ENCODE data around the gene GRM8.

Gene GRM8

DNA sequence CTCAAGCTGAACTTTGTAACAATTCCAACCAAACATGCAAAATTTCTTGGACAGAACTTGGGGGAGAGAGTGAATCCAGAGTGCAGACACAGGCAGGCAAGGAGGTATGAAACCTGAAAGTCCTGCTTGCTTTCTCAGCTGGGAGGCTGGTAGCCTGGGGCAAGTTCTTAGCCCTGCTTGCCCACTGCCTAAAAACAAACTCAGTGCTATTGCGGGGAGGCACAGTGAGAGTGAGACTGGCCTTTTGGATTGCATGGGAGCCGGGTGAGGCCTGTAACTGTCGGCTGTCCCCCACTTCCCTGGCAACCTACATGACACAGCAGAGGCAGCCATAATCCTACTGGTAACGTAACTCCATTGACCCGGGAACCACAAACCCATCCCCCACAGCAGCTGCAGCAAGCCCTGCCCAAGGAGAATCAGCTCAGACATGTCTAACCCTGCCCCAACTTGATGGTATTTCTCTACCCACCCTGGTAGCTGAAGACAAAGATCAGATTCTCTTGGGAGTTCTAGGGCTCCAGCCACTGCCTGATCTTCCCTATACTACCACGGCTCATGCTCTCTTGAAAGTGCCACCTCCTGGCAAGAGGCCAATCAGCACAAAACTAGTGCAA, 663.6 kb downstream of the GRM8 start:
- Mint-ChIP-seq H3K4me1 (ENCODE audit: low read depth) (no peaks in the 10 kb centered on the region), H3K27ac (no peak overlapping the region), H3K36me3 (ENCODE audit: low read depth) (no peaks in the 10 kb centered on the region), H3K4me3 (no peak overlapping the region), H3K27me3 (no peaks in the 10 kb centered on the region), H3K9me3 (peaks cover 3% of the 10 kb centered on the region)

DNA sequence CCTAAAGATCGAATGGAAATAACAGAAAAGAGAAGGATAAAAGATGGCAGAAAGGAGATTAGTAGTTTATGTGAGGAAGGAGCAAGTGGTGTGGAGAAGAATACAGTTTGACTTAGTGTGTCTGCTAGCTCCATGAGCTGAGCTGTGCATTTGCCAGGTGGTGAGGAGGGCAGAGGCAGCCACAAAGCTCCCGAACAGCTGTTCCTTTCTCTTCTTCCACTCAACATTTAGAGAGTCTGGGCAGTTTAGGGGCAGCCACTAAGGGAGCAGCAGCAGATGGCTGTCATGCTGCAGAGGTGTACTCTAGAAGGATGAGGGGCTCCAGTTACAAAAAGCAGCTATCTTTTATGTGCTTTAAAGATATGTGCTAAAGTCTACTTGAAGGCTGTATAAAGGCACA, 674.4 kb downstream of the GRM8 start:
- H3K27me3 Mint-ChIP-seq, result no peaks in the 10 kb centered on the region
- H3K27ac Mint-ChIP-seq, result no peak overlapping the region
- no peak overlapping the region for H3K4me3 Mint-ChIP-seq
- peaks cover 15% of the 10 kb centered on the region for H3K9me3 Mint-ChIP-seq
- no peaks in the 10 kb centered on the region for H3K4me1 Mint-ChIP-seq (ENCODE audit: low read depth)
- H3K36me3 Mint-ChIP-seq (ENCODE audit: low read depth), result no peaks in the 10 kb centered on the region

DNA sequence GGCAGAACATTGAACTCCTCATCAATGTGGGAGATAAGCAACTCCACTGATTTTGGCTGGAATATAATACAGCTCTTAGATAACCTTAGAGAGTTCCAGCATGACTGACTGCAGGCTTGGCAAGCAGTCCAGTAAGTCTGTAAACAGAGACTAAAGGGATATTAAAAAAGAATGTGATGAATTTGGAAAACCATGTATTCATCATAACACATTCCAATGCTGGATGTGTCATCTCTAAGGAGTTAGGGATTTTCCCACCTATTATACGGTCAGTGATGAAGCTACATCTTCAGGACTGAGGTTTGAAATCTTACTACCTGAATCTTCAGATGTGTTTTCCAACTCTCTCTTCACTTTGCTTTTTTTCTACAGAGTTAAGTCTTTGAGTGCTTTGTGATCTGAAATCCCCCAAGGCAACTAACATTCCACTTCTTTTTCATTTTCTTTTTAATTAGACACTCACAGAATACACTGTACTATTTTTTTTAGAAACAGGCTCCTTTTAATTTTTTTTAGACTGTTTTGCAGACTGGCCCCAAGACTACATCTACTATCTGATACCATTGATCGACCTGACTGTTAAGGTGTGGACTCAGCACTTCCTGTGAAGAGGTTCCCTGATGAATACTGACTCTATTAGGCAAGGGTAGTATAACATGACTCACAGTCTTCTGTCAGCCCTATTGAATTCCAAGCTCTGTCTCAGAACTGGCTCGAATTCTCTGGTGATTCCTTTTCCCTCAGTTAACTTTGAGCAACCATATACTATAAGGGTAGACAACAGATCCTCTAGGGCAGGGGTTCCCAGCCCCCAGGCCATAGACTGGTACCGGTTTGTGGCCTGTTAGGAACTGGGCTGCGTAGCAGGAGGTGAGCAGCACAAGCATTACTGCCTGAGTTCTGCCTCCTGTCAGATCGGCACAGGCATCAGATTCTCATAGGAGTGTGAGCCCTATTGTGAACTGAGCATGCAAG, 678.2 kb downstream of the GRM8 start:
- Mint-ChIP-seq H3K9me3 (peaks cover 10% of the 10 kb centered on the region), H3K4me1 (ENCODE audit: low read depth) (no peaks in the 10 kb centered on the region), H3K27ac (no peak overlapping the region), H3K36me3 (ENCODE audit: low read depth) (no peaks in the 10 kb centered on the region), H3K27me3 (no peaks in the 10 kb centered on the region), H3K4me3 (no peak overlapping the region)

DNA sequence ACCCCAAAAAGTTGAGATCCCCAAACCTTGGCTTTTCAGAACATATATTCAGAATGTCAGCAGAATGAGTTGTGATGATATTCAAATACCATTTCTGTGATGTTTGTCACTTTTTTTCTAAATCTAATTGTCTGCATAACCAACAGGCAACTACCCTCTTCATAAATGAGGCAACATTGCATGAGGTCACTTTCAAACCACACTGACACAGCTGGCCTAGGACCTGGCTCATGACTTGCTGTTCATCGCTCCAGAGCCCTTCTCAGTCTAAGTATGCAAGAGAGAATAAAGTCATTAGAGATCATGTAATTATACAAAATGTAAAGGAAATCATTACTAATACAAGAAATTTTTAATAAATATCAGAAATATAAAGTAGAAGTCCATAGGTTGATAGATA, 681.9 kb downstream of the GRM8 start:
- no peak overlapping the region for H3K4me3 Mint-ChIP-seq
- H3K4me1 Mint-ChIP-seq (ENCODE audit: low read depth), result no peaks in the 10 kb centered on the region
- H3K27me3 Mint-ChIP-seq, result no peaks in the 10 kb centered on the region
- no peaks in the 10 kb centered on the region for H3K36me3 Mint-ChIP-seq (ENCODE audit: low read depth)
- no peaks in the 10 kb centered on the region for H3K9me3 Mint-ChIP-seq
- H3K27ac Mint-ChIP-seq, result no peak overlapping the region

DNA sequence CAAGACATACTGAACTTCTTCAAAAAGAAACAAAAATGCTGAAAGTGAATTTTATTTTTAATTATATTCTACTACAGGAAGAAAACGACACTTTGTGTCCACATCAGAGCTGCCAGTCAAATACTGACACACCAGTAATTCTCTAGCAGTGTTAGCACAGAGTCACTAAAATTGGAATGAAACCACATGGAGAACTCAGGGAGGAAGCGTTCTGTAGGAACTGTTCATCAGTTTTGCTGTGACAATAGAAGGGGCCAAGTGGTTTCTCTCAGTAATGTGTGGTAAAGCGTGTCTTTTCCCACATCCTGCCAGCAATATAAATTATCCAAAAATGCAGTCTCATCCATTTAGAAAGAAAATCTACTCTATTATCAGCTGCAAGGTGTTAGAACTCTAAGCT, 683.3 kb downstream of the GRM8 start:
- Mint-ChIP-seq H3K27me3 (no peaks in the 10 kb centered on the region), H3K9me3 (no peaks in the 10 kb centered on the region), H3K36me3 (ENCODE audit: low read depth) (no peaks in the 10 kb centered on the region), H3K27ac (no peak overlapping the region), H3K4me3 (no peak overlapping the region), H3K4me1 (ENCODE audit: low read depth) (no peaks in the 10 kb centered on the region)

DNA sequence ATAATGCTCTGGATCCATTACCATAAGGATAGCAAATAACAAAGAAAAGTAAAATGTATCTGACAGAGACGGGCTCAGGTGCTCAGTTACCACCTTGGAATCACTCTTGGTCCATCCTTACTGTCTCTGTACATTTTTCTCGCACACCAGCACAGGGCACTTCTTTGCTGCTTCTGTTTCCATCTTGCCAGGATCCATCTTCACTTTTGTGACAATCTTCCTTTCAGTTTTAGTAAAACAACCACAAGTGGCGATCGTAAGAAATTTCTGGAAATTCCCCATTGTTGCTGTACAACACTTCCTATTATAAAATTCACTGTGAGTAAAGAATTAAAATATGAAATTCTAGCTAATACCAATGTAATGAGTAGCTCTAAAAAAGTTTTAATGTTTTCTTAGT, 695.5 kb downstream of the GRM8 start:
- H3K27me3 Mint-ChIP-seq, result no peaks in the 10 kb centered on the region
- H3K36me3 Mint-ChIP-seq (ENCODE audit: low read depth), result no peaks in the 10 kb centered on the region
- no peaks in the 10 kb centered on the region for H3K4me1 Mint-ChIP-seq (ENCODE audit: low read depth)
- H3K27ac Mint-ChIP-seq, result no peak overlapping the region
- H3K4me3 Mint-ChIP-seq, result no peak overlapping the region
- no peaks in the 10 kb centered on the region for H3K9me3 Mint-ChIP-seq

DNA sequence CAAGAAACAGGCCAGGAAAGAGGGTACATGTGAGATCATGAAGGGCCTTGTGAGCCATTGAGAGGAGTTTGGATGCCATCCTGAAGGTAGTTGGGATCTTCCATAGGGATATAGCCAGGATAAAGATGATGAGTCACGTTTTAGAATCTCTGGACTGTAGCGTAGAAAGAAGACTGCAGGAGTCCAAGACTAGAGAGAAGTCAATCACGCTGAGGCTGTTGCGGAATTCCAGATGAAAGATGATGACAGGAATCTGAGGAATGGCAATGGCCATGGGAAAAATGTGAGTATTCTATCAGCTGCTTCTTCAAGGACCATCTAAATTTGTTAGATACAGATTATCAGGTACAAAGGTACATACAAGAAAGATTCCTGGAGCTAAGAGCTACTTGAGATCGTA, 711.3 kb downstream of the GRM8 start:
- Mint-ChIP-seq H3K36me3 (ENCODE audit: low read depth) (no peaks in the 10 kb centered on the region), H3K27me3 (no peaks in the 10 kb centered on the region), H3K27ac (no peak overlapping the region), H3K4me3 (no peak overlapping the region), H3K9me3 (no peaks in the 10 kb centered on the region), H3K4me1 (ENCODE audit: low read depth) (no peaks in the 10 kb centered on the region)

DNA sequence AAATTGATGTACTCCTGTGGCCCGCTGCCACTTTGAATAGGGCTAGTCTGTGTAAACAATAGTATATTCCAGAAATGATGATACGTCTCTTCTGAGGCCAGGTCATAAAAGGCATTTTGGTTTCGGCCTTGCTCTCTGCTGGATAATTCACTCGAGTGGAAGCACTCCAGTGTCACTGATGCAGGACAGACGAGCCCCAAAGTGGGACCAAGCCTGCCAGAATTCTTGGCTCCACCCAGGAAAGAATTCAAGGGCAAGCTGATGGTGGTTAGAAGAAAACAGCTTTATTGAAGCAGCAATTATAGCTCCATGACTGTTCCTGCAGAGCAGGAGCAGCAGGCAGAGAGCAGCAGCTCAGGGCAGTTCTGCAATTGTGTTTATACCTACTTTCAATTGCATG, 717.6 kb downstream of the GRM8 start:
- Mint-ChIP-seq H3K27ac (no peak overlapping the region), H3K27me3 (no peaks in the 10 kb centered on the region), H3K4me3 (no peak overlapping the region), H3K36me3 (ENCODE audit: low read depth) (no peaks in the 10 kb centered on the region), H3K9me3 (peaks cover 3% of the 10 kb centered on the region), H3K4me1 (ENCODE audit: low read depth) (no peaks in the 10 kb centered on the region)

DNA sequence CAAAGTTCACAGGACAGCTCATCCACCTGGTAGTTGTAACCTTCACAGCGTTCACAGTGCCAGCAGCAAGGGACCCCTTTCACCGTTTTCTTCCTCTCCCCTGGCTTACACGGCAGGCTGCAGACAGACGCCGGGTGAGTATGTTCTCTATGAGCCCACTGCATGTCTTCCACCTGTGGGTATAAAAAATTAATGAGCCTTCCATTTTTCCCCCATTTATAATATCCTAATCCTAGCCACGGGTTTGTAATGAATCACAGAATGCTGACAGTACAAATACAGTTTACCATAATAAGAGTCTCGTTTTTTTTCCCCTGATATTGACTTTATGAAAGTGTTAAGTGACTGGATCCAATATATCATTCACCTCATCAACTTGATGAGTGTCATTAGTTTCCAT, 719.0 kb downstream of the GRM8 start:
- no peaks in the 10 kb centered on the region for H3K27me3 Mint-ChIP-seq
- no peaks in the 10 kb centered on the region for H3K36me3 Mint-ChIP-seq (ENCODE audit: low read depth)
- peaks cover 3% of the 10 kb centered on the region for H3K9me3 Mint-ChIP-seq
- no peaks in the 10 kb centered on the region for H3K4me1 Mint-ChIP-seq (ENCODE audit: low read depth)
- H3K4me3 Mint-ChIP-seq, result no peak overlapping the region
- H3K27ac Mint-ChIP-seq, result no peak overlapping the region

DNA sequence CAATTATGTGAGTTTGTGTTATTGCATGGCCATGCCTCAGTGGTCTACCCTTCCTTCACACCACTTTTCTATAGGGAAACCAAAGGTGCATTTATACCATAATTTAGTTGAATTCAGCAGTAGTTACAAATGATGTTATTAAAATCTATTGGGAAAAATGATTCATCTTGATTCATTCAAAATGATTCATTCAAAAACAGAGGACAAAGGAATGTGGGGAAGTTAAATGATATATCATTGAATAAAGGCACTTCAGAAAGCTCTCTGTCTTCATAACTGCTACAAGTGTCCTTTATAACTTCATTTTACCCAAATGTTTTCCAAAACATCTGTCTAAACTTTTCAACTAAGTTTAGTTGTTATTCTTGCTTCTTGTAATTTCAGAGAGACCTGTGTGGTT, 722.9 kb downstream of the GRM8 start:
- no peaks in the 10 kb centered on the region for H3K36me3 Mint-ChIP-seq (ENCODE audit: low read depth)
- no peaks in the 10 kb centered on the region for H3K4me1 Mint-ChIP-seq (ENCODE audit: low read depth)
- H3K27ac Mint-ChIP-seq, result no peak overlapping the region
- no peaks in the 10 kb centered on the region for H3K27me3 Mint-ChIP-seq
- peaks cover 8% of the 10 kb centered on the region for H3K9me3 Mint-ChIP-seq
- H3K4me3 Mint-ChIP-seq, result no peak overlapping the region

DNA sequence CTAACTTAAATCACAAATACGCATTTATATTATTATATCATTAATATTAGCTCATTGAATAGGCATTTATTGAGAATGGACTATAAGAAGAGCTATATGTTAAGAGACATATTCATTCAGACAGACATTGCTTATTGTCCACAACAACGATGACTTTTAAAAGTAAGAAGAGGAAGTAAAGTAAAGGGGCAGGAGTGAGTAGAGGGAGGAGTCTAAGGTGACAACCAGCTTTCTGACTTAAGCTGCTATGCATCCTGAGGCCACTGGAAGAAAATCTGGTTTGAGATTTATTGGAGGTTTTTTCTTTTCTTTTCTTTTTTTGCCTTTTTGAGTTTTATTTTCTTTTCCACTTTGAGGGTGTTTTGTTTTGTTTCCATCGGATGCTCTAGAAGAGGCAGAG, 723.5 kb downstream of the GRM8 start:
- Mint-ChIP-seq H3K9me3 (peaks cover 8% of the 10 kb centered on the region), H3K4me1 (ENCODE audit: low read depth) (no peaks in the 10 kb centered on the region), H3K4me3 (no peak overlapping the region), H3K27ac (no peak overlapping the region), H3K36me3 (ENCODE audit: low read depth) (no peaks in the 10 kb centered on the region), H3K27me3 (no peaks in the 10 kb centered on the region)

DNA sequence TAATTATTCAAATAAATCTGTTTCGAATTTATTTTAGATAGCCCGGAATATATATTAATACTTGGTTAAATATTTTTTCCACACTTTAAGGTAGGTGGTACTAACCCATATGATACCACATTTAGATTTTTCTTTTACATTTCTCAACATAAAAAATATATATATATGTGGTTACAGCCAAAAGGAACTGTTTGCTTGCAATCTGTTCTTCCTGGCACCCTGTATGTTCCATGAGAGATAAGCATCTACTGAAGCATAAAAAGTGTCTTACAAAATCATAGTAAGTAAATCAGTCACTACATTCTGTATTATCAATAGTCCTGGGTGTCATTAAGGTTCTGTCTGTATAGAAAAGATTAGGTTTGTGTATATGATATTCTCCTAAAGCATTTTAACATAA, 726.8 kb downstream of the GRM8 start:
- Mint-ChIP-seq H3K27ac (no peak overlapping the region), H3K9me3 (peaks cover 8% of the 10 kb centered on the region), H3K27me3 (no peaks in the 10 kb centered on the region), H3K4me1 (ENCODE audit: low read depth) (no peaks in the 10 kb centered on the region), H3K4me3 (no peak overlapping the region), H3K36me3 (ENCODE audit: low read depth) (no peaks in the 10 kb centered on the region)

DNA sequence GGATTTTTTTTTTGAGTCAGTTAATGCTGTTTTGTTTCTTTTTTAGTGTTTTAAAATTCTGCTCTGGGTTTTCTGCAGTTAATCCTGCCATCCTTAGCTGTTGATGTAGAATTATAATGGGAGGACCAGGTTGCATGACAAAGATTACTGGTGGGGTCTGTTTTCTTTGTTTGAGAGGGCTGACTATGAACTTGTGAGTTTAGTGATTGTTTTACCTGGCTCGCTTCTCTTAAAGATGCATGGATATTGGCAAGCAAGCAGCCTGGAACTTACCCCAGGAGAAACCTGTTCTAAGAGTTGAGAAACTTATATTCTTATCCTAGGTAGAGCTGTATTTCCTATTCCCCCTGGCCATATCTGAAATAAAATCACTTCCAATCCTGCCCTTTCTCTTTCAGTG, 727.8 kb downstream of the GRM8 start:
- H3K4me1 Mint-ChIP-seq (ENCODE audit: low read depth), result no peaks in the 10 kb centered on the region
- peaks cover 7% of the 10 kb centered on the region for H3K9me3 Mint-ChIP-seq
- no peak overlapping the region for H3K4me3 Mint-ChIP-seq
- no peak overlapping the region for H3K27ac Mint-ChIP-seq
- H3K36me3 Mint-ChIP-seq (ENCODE audit: low read depth), result no peaks in the 10 kb centered on the region
- no peaks in the 10 kb centered on the region for H3K27me3 Mint-ChIP-seq

DNA sequence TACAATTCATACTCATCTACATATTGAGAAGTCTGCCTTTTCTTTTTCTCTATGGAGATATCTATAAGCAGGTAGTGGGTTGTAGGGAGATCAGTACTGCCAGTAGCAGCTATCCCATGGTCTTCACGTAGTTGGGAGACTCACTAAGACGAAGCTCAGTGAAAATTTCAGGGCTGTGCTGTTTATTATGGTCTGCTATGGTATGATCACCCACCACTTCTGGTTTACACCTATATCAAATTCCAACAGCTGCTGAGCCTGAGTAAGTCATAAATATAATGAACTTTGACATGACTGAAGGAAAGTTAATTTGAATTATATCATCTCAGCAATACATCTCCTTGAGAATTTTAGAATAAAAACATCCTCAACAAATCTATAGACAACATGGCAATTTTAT, 741.7 kb downstream of the GRM8 start:
- Mint-ChIP-seq H3K27me3 (no peaks in the 10 kb centered on the region), H3K36me3 (ENCODE audit: low read depth) (no peaks in the 10 kb centered on the region), H3K9me3 (peaks cover 1% of the 10 kb centered on the region), H3K4me1 (ENCODE audit: low read depth) (no peaks in the 10 kb centered on the region), H3K27ac (no peak overlapping the region), H3K4me3 (no peak overlapping the region)

DNA sequence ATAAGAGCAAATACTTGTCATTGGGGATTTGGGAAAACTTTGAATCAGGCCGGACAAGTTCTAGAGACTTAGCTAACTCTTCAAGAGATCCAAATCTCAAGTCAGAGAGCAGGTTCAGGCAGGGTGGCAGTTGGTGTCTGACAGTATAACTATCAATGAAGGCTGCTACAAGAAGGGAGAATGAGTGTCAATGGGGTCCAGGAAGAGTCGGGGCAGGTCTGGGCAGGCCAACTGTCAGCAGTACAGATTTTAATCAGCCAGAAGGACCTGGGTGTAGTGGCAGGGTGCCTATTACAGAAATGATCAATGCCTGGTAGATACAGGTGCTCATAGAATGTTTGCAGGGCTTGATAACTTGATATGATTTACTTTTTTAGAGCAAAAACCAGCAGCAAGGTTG, 751.1 kb downstream of the GRM8 start:
- H3K27ac Mint-ChIP-seq, result no peak overlapping the region
- no peaks in the 10 kb centered on the region for H3K27me3 Mint-ChIP-seq
- no peaks in the 10 kb centered on the region for H3K36me3 Mint-ChIP-seq (ENCODE audit: low read depth)
- no peaks in the 10 kb centered on the region for H3K4me1 Mint-ChIP-seq (ENCODE audit: low read depth)
- no peak overlapping the region for H3K4me3 Mint-ChIP-seq
- peaks cover 8% of the 10 kb centered on the region for H3K9me3 Mint-ChIP-seq

DNA sequence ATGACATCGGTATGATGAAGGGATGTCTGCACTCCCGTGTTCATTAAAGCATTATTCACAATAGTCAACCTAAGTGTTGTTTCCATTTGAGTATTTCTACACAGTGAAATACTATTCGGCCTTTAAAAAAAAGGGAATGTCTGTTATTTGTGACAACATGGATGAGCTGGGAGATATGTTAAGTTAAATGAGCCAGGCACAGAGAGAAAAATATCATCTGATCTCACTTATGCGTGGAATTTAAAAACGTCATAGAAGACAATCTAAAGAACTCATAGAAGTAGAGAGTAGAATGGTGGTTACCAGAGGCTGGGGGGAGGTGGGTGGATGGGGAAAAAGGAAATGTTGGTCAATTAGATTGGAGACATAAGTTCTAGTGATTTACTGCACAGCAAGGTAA, 753.3 kb downstream of the GRM8 start:
- Mint-ChIP-seq H3K27ac (no peak overlapping the region), H3K27me3 (no peaks in the 10 kb centered on the region), H3K4me3 (no peak overlapping the region), H3K4me1 (ENCODE audit: low read depth) (no peaks in the 10 kb centered on the region), H3K36me3 (ENCODE audit: low read depth) (no peaks in the 10 kb centered on the region), H3K9me3 (peaks cover 8% of the 10 kb centered on the region)
